ENCODE data around the gene ZBTB42. TPM values are rescaled to one million over a fixed set of nuclear protein-coding genes. Genes with fewer than 3 reads are reported as not detected.

The ZBTB42 gene
- total RNA-seq, 2 experiments from 2014 or later: 2.9 to 3.0 TPM

GRCh38 chr14:104844306-104845032 is 43.6 kb downstream of the ZBTB42 start:
- peaks cover 10% of the 10 kb centered on the region for H3K4me1 ChIP-seq (ENCODE audit: insufficient read depth, low read length)
- H3K27ac ChIP-seq (ENCODE audit: low read depth in 1 of 2, low read length in 2 of 2): no peak overlapping the region
- CTCF ChIA-PET: no interaction called here
- H3K36me3 ChIP-seq (ENCODE audit: insufficient read depth, low read length): no peaks in the 10 kb centered on the region
- POLR2A ChIA-PET: no interaction called here
- Mint-ChIP-seq H3K9me3 (no peaks in the 10 kb centered on the region), H3K4me3 (no peak overlapping the region), H3K27me3 (peaks cover 70% of the 10 kb centered on the region), H3K27ac (no peak overlapping the region), H3K4me1 (ENCODE audit: low read depth) (no peaks in the 10 kb centered on the region), H3K36me3 (ENCODE audit: low read depth) (no peaks in the 10 kb centered on the region)
- intact Hi-C loops (cut with DNase I, micrococcal nuclease): no loop called here
- ATAC-seq (ENCODE audit: poor library complexity): no peak
- H3K27me3 ChIP-seq (ENCODE audit: control insufficient read depth in 1 of 2, insufficient read depth in 2 of 2, low read length in 2 of 2): peaks cover 43 to 48% of the 10 kb centered on the region in 2 experiments
- TF ChIP-seq CTCF (IDR thresholded peaks at IDR 0.05): no peak
- H3K9me3 ChIP-seq (ENCODE audit: control insufficient read depth in 1 of 2, insufficient read depth in 1 of 2, low read length in 2 of 2): peaks cover 0 to 14% of the 10 kb centered on the region in 2 experiments
- no peak overlapping the region for H3K4me3 ChIP-seq (ENCODE audit: low read length)
- DNase-seq: no peak

GRCh38 chr14:104845033-104845666 is 44.2 kb downstream of the ZBTB42 start:
- H3K27me3 ChIP-seq (ENCODE audit: control insufficient read depth in 1 of 2, insufficient read depth in 2 of 2, low read length in 2 of 2): peaks cover 43 to 48% of the 10 kb centered on the region in 2 experiments
- TF ChIP-seq CTCF (IDR thresholded peaks at IDR 0.05): no peak
- POLR2A ChIA-PET: no interaction called here
- H3K4me1 ChIP-seq (ENCODE audit: insufficient read depth, low read length): peaks cover 10% of the 10 kb centered on the region
- Mint-ChIP-seq H3K9me3 (no peaks in the 10 kb centered on the region), H3K36me3 (ENCODE audit: low read depth) (no peaks in the 10 kb centered on the region), H3K27ac (no peak overlapping the region), H3K4me3 (no peak overlapping the region), H3K4me1 (ENCODE audit: low read depth) (no peaks in the 10 kb centered on the region), H3K27me3 (peaks cover 75% of the 10 kb centered on the region)
- no peak overlapping the region for H3K27ac ChIP-seq (ENCODE audit: low read depth in 1 of 2, low read length in 2 of 2)
- H3K9me3 ChIP-seq (ENCODE audit: control insufficient read depth in 1 of 2, insufficient read depth in 1 of 2, low read length in 2 of 2): peaks cover 0 to 14% of the 10 kb centered on the region in 2 experiments
- no peak for ATAC-seq (ENCODE audit: poor library complexity)
- intact Hi-C loops (cut with DNase I, micrococcal nuclease): no loop called here
- H3K36me3 ChIP-seq (ENCODE audit: insufficient read depth, low read length): no peaks in the 10 kb centered on the region
- CTCF ChIA-PET: no interaction called here
- no peak for DNase-seq
- no peak overlapping the region for H3K4me3 ChIP-seq (ENCODE audit: low read length)

DNA sequence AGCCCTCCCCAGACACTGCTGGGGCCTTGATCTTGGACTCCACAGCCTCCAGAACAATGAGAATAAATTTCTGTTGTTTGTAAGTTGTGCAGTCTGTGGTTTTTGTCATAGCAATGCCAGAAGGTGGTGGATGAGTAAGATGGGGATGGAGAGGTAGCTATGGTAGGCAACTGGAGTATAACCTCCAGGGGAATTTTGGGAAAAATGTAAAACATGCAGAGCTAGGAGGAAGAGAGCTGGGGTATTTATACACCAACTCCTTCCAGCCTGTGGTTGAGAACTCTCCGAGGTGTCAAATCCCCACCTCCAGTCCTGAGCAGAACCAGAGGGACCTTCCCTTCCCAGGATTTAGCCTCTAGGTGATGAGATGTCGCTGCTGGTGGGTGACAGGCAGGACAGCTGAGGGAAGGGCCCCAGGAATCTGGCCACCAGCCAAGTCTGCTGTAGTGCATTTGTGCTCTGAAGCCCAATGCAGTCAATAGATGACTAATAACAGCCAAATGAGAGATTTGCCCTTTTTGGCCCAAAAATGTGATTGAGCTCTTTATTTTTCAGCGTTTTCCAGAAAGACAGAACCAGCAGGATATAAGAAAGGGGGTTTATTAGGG is 45.0 kb downstream of the ZBTB42 start:
- H3K9me3 ChIP-seq (ENCODE audit: control insufficient read depth in 1 of 2, insufficient read depth in 1 of 2, low read length in 2 of 2): peaks cover 0 to 14% of the 10 kb centered on the region in 2 experiments
- Mint-ChIP-seq H3K9me3 (no peaks in the 10 kb centered on the region), H3K4me1 (ENCODE audit: low read depth) (no peaks in the 10 kb centered on the region), H3K27ac (no peak overlapping the region), H3K36me3 (ENCODE audit: low read depth) (no peaks in the 10 kb centered on the region), H3K27me3 (peaks cover 73% of the 10 kb centered on the region), H3K4me3 (no peak overlapping the region)
- DNase-seq (no peak), ATAC-seq (ENCODE audit: poor library complexity) (no peak)
- H3K27ac ChIP-seq (ENCODE audit: low read depth in 1 of 2, low read length in 2 of 2): no peak overlapping the region
- no peak for TF ChIP-seq CTCF (IDR thresholded peaks at IDR 0.05)
- peaks cover 43 to 48% of the 10 kb centered on the region in 2 experiments for H3K27me3 ChIP-seq (ENCODE audit: control insufficient read depth in 1 of 2, insufficient read depth in 2 of 2, low read length in 2 of 2)
- H3K4me1 ChIP-seq (ENCODE audit: insufficient read depth, low read length): peaks cover 10% of the 10 kb centered on the region
- CTCF ChIA-PET: no interaction called here
- H3K36me3 ChIP-seq (ENCODE audit: insufficient read depth, low read length): no peaks in the 10 kb centered on the region
- intact Hi-C loops (cut with DNase I, micrococcal nuclease): no loop called here
- no peak overlapping the region for H3K4me3 ChIP-seq (ENCODE audit: low read length)
- POLR2A ChIA-PET: no interaction called here
